ENCODE data around the gene GBP3.
"Not testable (repeated sequence)": the region's sequence is repeated elsewhere in the genome, so short reads cannot be mapped to it uniquely, and the experiment has no call there.

The GBP3 gene

GRCh38 chr1:89051300-89051954 lies 28.8 kb upstream of the GBP3 start:
- no peaks in the 10 kb centered on the region for H3K36me3 ChIP-seq (ENCODE audit: control insufficient read depth, insufficient read depth, low read length)
- no peak overlapping the region for H3K4me2 ChIP-seq (ENCODE audit: low read length)
- no peaks in the 10 kb centered on the region for H3K27me3 ChIP-seq (ENCODE audit: control insufficient read depth, insufficient read depth, low read length)
- no peaks in the 10 kb centered on the region for H3K79me2 ChIP-seq
- H3K9ac ChIP-seq, result no peak overlapping the region
- no peak overlapping the region for H2AFZ ChIP-seq
- no peak overlapping the region for H3K4me3 ChIP-seq (ENCODE audit: low read depth, low read length)
- no peak for TF ChIP-seq CTCF (IDR thresholded peaks at IDR 0.05)
- H3K9me3 ChIP-seq (ENCODE audit: control insufficient read depth, low read length), result no peaks in the 10 kb centered on the region
- peaks cover 12% of the 10 kb centered on the region for H3K4me1 ChIP-seq
- H3K27ac ChIP-seq, result peak overlapping the region; percentile 99

- no peaks in the 10 kb centered on the region for H3K9me3 ChIP-seq (ENCODE audit: control insufficient read depth, low read length)
- no peak overlapping the region for H3K4me3 ChIP-seq (ENCODE audit: low read depth, low read length)
- no peak for TF ChIP-seq CTCF (IDR thresholded peaks at IDR 0.05)
- peak overlapping the region; percentile 76 for H2AFZ ChIP-seq
- no peaks in the 10 kb centered on the region for H3K36me3 ChIP-seq (ENCODE audit: control insufficient read depth, insufficient read depth, low read length)
- no peak overlapping the region for H3K9ac ChIP-seq
- H3K4me1 ChIP-seq, result peaks cover 14% of the 10 kb centered on the region
- no peaks in the 10 kb centered on the region for H3K27me3 ChIP-seq (ENCODE audit: control insufficient read depth, insufficient read depth, low read length)
- H3K27ac ChIP-seq, result peak overlapping the region; percentile 99
- no peaks in the 10 kb centered on the region for H3K79me2 ChIP-seq
- peak overlapping the region; percentile 20 for H3K4me2 ChIP-seq (ENCODE audit: low read length)
Observed at GRCh38 chr1:89050649-89051033, 28.0 kb upstream of the GBP3 start.

DNA sequence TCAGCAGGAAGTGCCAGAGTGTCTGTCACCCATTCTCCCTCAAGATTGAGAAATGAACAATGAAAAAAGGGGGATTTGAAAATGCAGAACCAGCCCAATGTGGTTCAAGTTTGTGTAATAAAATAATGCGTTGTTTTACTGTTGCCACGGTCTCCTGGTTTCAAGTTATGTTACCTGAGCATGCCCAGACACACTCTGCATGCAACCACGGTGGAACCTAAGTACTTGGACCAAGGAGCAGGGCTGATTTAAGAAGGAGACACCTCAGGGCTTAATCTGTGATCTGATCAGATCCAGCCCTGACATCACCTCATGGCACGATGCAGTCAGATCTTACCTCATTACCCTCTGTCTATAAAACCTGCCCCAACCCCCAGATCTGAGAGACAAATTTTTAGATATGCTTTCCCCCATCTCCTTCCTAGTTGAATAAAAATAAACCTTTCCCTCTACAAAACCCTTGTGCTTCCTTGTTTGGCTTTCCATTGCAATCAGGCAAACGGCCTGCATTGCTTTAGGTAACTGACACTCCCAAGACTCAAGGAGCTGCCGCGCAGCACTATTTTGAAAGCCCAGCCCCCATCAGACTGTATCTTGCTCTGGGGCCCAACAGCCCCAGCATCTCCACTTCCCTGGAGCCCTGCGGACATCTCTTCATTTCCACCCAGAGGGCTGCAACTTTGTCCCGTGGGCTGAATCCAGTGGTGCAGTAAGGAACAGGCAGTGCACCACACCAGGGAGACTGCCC lies 27.4 kb upstream of the GBP3 start:
- H3K4me3 ChIP-seq (ENCODE audit: low read depth, low read length); H3K27me3 ChIP-seq (ENCODE audit: control insufficient read depth, insufficient read depth, low read length); H3K9ac ChIP-seq; H3K36me3 ChIP-seq (ENCODE audit: control insufficient read depth, insufficient read depth, low read length); H3K79me2 ChIP-seq; H3K9me3 ChIP-seq (ENCODE audit: control insufficient read depth, low read length): not testable (repeated sequence)
- Histone ChIP-seq H3K4me1 (peaks cover 14% of the 10 kb centered on the region), H3K4me2 (ENCODE audit: low read length) (peak overlapping the region; percentile 48), H3K27ac (peak overlapping the region; percentile 99), H2AFZ (peak overlapping the region; percentile 76)

- not testable (repeated sequence) for H3K4me3 ChIP-seq (ENCODE audit: low read depth, low read length)
Observed at GRCh38 chr1:89049187-89049586, 26.5 kb upstream of the GBP3 start.

DNA sequence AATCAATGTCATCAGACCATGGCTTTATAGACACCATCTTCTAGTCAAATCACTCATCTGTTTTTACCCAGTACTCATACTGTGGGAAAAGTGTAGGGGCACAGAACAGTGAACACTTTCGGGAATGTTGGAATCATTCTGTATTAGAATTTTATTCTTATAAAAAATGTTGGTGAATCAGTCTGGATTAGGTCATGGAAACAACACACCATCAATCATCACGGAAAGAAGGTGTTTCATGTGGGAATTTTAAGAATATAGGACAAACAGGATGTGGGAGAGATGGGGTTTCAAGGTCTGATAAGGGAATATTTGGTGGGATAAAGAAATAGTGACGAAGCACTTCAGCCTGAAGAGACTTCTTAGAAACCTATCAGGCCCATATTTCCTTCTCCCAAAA lies 25.1 kb upstream of the GBP3 start:
- no peak for TF ChIP-seq CTCF (IDR thresholded peaks at IDR 0.05)
- Histone ChIP-seq H3K27me3 (ENCODE audit: control insufficient read depth, insufficient read depth, low read length) (no peaks in the 10 kb centered on the region), H3K9me3 (ENCODE audit: control insufficient read depth, low read length) (no peaks in the 10 kb centered on the region), H3K4me2 (ENCODE audit: low read length) (no peak overlapping the region), H3K27ac (peak overlapping the region; percentile 99), H3K36me3 (ENCODE audit: control insufficient read depth, insufficient read depth, low read length) (no peaks in the 10 kb centered on the region), H3K4me3 (ENCODE audit: low read depth, low read length) (no peak overlapping the region), H3K4me1 (peaks cover 14% of the 10 kb centered on the region), H2AFZ (no peak overlapping the region), H3K79me2 (no peaks in the 10 kb centered on the region), H3K9ac (no peak overlapping the region)

More at GRCh38 chr1:89049187-89049586, 26.5 kb upstream of the GBP3 start:
- not testable (repeated sequence) for H3K79me2 ChIP-seq; H3K9ac ChIP-seq; H3K36me3 ChIP-seq (ENCODE audit: control insufficient read depth, insufficient read depth, low read length); H3K9me3 ChIP-seq (ENCODE audit: control insufficient read depth, low read length); H2AFZ ChIP-seq; H3K27me3 ChIP-seq (ENCODE audit: control insufficient read depth, insufficient read depth, low read length)
- Histone ChIP-seq H3K27ac (peak overlapping the region; percentile 99), H3K4me2 (ENCODE audit: low read length) (peak overlapping the region; percentile 48), H3K4me1 (peaks cover 14% of the 10 kb centered on the region)

GRCh38 chr1:89046318-89047183 lies 23.9 kb upstream of the GBP3 start:
- not testable (repeated sequence) for H3K9ac ChIP-seq; H3K27me3 ChIP-seq (ENCODE audit: control insufficient read depth, insufficient read depth, low read length); H2AFZ ChIP-seq; H3K79me2 ChIP-seq; H3K4me2 ChIP-seq (ENCODE audit: low read length); H3K36me3 ChIP-seq (ENCODE audit: control insufficient read depth, insufficient read depth, low read length); H3K9me3 ChIP-seq (ENCODE audit: control insufficient read depth, low read length); H3K4me3 ChIP-seq (ENCODE audit: low read depth, low read length)
- Histone ChIP-seq H3K4me1 (peaks cover 12% of the 10 kb centered on the region), H3K27ac (peak overlapping the region; percentile 99)

Measured in parathyroid adenoma (tissue), 2 donors.